NCI-H446 (cell line): ENCODE measurements around the gene WTIP.
"Not testable (repeated sequence)": the region's sequence is repeated elsewhere in the genome, so short reads cannot be mapped to it uniquely, and the experiment has no call there.

Source experiments
- DNase-seq, 2 experiments: peaks; one replicate each; lab custom pipeline; 2025; lab: John Stamatoyannopoulos, UW

Gene WTIP

GRCh38 chr19:34504273-34504808 is 22.8 kb downstream of the WTIP start:
- no peak for DNase-seq

GRCh38 chr19:34504809-34505291 is 23.3 kb downstream of the WTIP start:
- DNase-seq = no peak

- no peak for DNase-seq
Measured at GRCh38 chr19:34505321-34506025, 23.9 kb downstream of the WTIP start.

GRCh38 chr19:34506026-34506370 is 24.4 kb downstream of the WTIP start:
- no peak for DNase-seq

GRCh38 chr19:34507414-34508067 is 26.0 kb downstream of the WTIP start:
- no peak for DNase-seq

GRCh38 chr19:34508540-34508939 is 27.0 kb downstream of the WTIP start:
- no peak for DNase-seq

- not testable (repeated sequence) for DNase-seq
Measured at GRCh38 chr19:34510904-34511303, 29.3 kb downstream of the WTIP start.

- no peak for DNase-seq
Measured at GRCh38 chr19:34512254-34512822, 30.8 kb downstream of the WTIP start.

GRCh38 chr19:34513767-34514166 is 32.2 kb downstream of the WTIP start:
- no peak for DNase-seq

- DNase-seq = no peak
Measured at GRCh38 chr19:34519602-34520001, 38.0 kb downstream of the WTIP start.

GRCh38 chr19:34523408-34523807 is 41.9 kb downstream of the WTIP start:
- DNase-seq = no peak

GRCh38 chr19:34525001-34525400 is 43.4 kb downstream of the WTIP start:
- DNase-seq = no peak

- no peak for DNase-seq
Measured at GRCh38 chr19:34534206-34534605, 52.6 kb downstream of the WTIP start.

- no peak for DNase-seq
Measured at GRCh38 chr19:34539396-34539795, 57.8 kb downstream of the WTIP start.

- DNase-seq = no peak
Measured at GRCh38 chr19:34540811-34541557, 59.4 kb downstream of the WTIP start.

- no peak for DNase-seq
Measured at GRCh38 chr19:34549833-34550232, 68.3 kb downstream of the WTIP start.

- peak in 1 of 2 experiments; percentile 16 for DNase-seq
Measured at GRCh38 chr19:34555447-34555846, 73.9 kb downstream of the WTIP start.

- peak in 1 of 2 experiments; percentile 38 for DNase-seq
Measured at GRCh38 chr19:34556488-34556887, 74.9 kb downstream of the WTIP start.

- no peak for DNase-seq
Measured at GRCh38 chr19:34559045-34559444, 77.5 kb downstream of the WTIP start.

GRCh38 chr19:34560229-34560628 is 78.7 kb downstream of the WTIP start:
- DNase-seq = no peak
